OCI-LY1 (cell line): ENCODE measurements around the gene ARID5B.
A peak's percentile ranks its signal among the peaks of the same experiment; 100 is the strongest.

Experiments used
- H2AFZ ChIP-seq: fragments of 200-600 bp; sonication (generic), shearing (Covaris generic); 2 replicates; pipeline ENCODE4 v1.6.0; 2014; ENCODE audit warnings: antibody characterized with exemption, mild to moderate bottlenecking, low read length
- H3F3A ChIP-seq: fragments of 200-600 bp; sonication (generic), shearing (Covaris generic); 2 replicates; pipeline ENCODE4 v1.6.0; 2014; ENCODE audit warnings: mild to moderate bottlenecking, antibody characterized with exemption, low read length, moderate library complexity; ENCODE audit not compliant: insufficient read depth
- H3K27ac ChIP-seq: fragments of 200-600 bp; sonication (generic); 2 replicates; pipeline ENCODE4 v1.5.1; 2014; ENCODE audit warnings: low read length, mixed run types, mild to moderate bottlenecking, low read depth; ENCODE audit not compliant: poor library complexity, severe bottlenecking
- H3K27me3 ChIP-seq: fragments of 200-600 bp; sonication (generic); 2 replicates; pipeline ENCODE4 v1.6.0; 2014; ENCODE audit warnings: antibody characterized with exemption, mild to moderate bottlenecking, low read length, moderate library complexity; ENCODE audit not compliant: insufficient read depth
- H3K36me3 ChIP-seq: fragments of 200-600 bp; sonication (generic); 2 replicates; pipeline ENCODE4 v1.6.1; 2014; ENCODE audit warnings: mild to moderate bottlenecking, antibody characterized with exemption, low read length, moderate library complexity, mixed read lengths; ENCODE audit not compliant: insufficient read depth
- H3K4me1 ChIP-seq: fragments of 200-600 bp; sonication (generic); 2 replicates; pipeline ENCODE4 v1.5.1; 2014; ENCODE audit warnings: mild to moderate bottlenecking, low read length, moderate library complexity; ENCODE audit not compliant: insufficient read depth, severe bottlenecking
- H3K4me2 ChIP-seq: fragments of 200-600 bp; sonication (generic), shearing (Covaris generic); 2 replicates; pipeline ENCODE4 v1.6.1; 2014; ENCODE audit warnings: low read length
- H3K4me3 ChIP-seq: fragments of 200-600 bp; sonication (generic); 2 replicates; pipeline ENCODE4 v1.5.1; 2014; ENCODE audit warnings: low read length, low read depth, mild to moderate bottlenecking, mixed read lengths; ENCODE audit not compliant: poor library complexity, severe bottlenecking
- H3K79me2 ChIP-seq: fragments of 200-600 bp; shearing (Covaris generic); 2 replicates; pipeline ENCODE4 v1.6.1; 2016; ENCODE audit warnings: mixed run types, low read length, mixed read lengths; ENCODE audit not compliant: insufficient read depth
- H3K9ac ChIP-seq: fragments of 200-600 bp; sonication (generic), shearing (Covaris generic); 2 replicates; pipeline ENCODE4 v1.6.1; 2014; ENCODE audit warnings: mild to moderate bottlenecking, low read length, mixed read lengths
- H3K9me2 ChIP-seq: fragments of 200-600 bp; sonication (generic), shearing (Covaris generic); 2 replicates; pipeline ENCODE4 v1.6.1; 2014; ENCODE audit warnings: low read depth, mild to moderate bottlenecking, low read length, mixed read lengths
- H3K9me3 ChIP-seq: fragments of 200-600 bp; shearing (Covaris generic); 2 replicates; pipeline ENCODE4 v1.6.1; 2014; ENCODE audit warnings: low read length, mixed read lengths
- H4K20me1 ChIP-seq: fragments of 200-600 bp; sonication (generic), shearing (Covaris generic); 2 replicates; pipeline ENCODE4 v1.6.0; 2016; ENCODE audit warnings: mild to moderate bottlenecking, low read length; ENCODE audit not compliant: insufficient read depth
- CTCF ChIP-seq: fragments of 200-600 bp; sonication (generic), shearing (Covaris generic); IDR thresholded peaks from 2 replicates; pipeline ENCODE4 v1.5.1; 2017; ENCODE audit warnings: mild to moderate bottlenecking, antibody characterized with exemption, low read length, moderate library complexity, mixed read lengths
- EZH2 ChIP-seq: fragments of 200-600 bp; sonication (generic), shearing (Covaris generic); IDR thresholded peaks from 2 replicates; pipeline ENCODE4 v1.8.0; 2017; ENCODE audit warnings: borderline replicate concordance, mixed run types, mild to moderate bottlenecking, antibody characterized with exemption, low read length, moderate library complexity, mixed read lengths

The ARID5B gene

DNA sequence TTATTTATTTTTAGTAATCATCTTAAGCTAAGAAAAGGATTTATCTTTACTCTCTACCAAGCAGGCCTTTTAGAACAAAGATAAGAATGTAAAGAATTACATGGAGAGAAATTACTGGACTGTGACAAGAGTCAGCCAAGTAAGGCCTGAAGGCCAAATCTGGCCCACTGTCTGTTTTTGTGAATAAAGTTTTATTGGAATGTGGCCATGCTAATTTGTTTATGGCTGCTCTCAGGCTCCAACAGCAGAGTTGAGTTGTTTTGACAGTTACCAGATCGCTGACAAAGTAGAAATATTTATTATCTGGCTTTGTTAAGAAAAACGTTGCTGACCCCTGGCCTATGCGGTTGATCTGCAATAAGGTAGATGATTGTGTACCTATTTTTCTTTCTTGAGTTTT lies 6.1 kb downstream of the ARID5B start:
- H3K27ac ChIP-seq = peak overlapping the region; percentile 44
- no peak overlapping the region for H3K4me3 ChIP-seq
- H3K9me3 ChIP-seq = no peaks in the 10 kb centered on the region
- TF ChIP-seq CTCF = no peak
- no peaks in the 10 kb centered on the region for H4K20me1 ChIP-seq
- peaks cover 45% of the 10 kb centered on the region for H3K36me3 ChIP-seq
- H2AFZ ChIP-seq = no peak overlapping the region
- H3K79me2 ChIP-seq = peaks cover 82% of the 10 kb centered on the region
- H3K4me1 ChIP-seq = peaks cover 39% of the 10 kb centered on the region
- H3K9ac ChIP-seq = no peak overlapping the region
- no peak overlapping the region for H3K4me2 ChIP-seq
- H3K27me3 ChIP-seq = no peaks in the 10 kb centered on the region
- H3F3A ChIP-seq = no peaks in the 10 kb centered on the region
- no peaks in the 10 kb centered on the region for H3K9me2 ChIP-seq

- Histone ChIP-seq H3F3A (no peaks in the 10 kb centered on the region), H3K4me3 (no peak overlapping the region), H3K27me3 (no peaks in the 10 kb centered on the region), H3K4me1 (peaks cover 24% of the 10 kb centered on the region), H3K27ac (no peak overlapping the region), H3K9me2 (no peaks in the 10 kb centered on the region), H3K9ac (no peak overlapping the region), H3K4me2 (no peak overlapping the region), H2AFZ (no peak overlapping the region), H3K36me3 (peaks cover 71% of the 10 kb centered on the region), H4K20me1 (no peaks in the 10 kb centered on the region), H3K9me3 (no peaks in the 10 kb centered on the region), H3K79me2 (peaks cover 91% of the 10 kb centered on the region)
- TF ChIP-seq CTCF = no peak
- no peak for TF ChIP-seq EZH2
Measured at GRCh38 chr10:61910226-61910805, 8.8 kb downstream of the ARID5B start.

DNA sequence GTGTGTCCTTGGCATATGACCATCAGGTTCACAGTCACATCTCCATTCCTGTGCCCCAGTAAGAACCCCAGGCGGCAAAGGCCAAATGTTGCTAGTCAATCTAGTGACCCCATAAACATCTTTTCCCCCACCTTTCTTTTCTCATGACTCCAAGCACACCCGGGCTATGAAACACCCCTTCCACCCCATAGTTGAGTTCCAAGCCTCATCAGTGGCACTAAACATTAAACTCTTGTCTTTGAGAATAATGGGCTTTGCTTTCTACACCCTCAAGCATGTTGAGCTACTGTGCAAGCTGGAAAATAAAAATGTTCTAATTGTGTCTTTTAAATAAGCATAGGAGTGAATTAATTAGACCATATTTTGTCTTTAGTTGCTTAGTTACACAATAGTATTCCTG lies 9.4 kb downstream of the ARID5B start:
- no peak for TF ChIP-seq CTCF
- no peak for TF ChIP-seq EZH2
- Histone ChIP-seq H3K79me2 (peaks cover 87% of the 10 kb centered on the region), H4K20me1 (no peaks in the 10 kb centered on the region)

More for the DNA sequence above, 9.4 kb downstream of the ARID5B start:
- no peaks in the 10 kb centered on the region for H3K9me2 ChIP-seq
- H3K9ac ChIP-seq = no peak overlapping the region
- H3K27ac ChIP-seq = no peak overlapping the region
- H3K9me3 ChIP-seq = no peaks in the 10 kb centered on the region
- H3K4me2 ChIP-seq = no peak overlapping the region
- H3K36me3 ChIP-seq = peaks cover 75% of the 10 kb centered on the region
- H3K4me3 ChIP-seq = no peak overlapping the region
- peaks cover 18% of the 10 kb centered on the region for H3K4me1 ChIP-seq
- no peak overlapping the region for H2AFZ ChIP-seq
- H3K27me3 ChIP-seq = no peaks in the 10 kb centered on the region
- H3F3A ChIP-seq = no peaks in the 10 kb centered on the region
